HG02588 (cell line): ENCODE results near the gene CFAP73.
"Not testable (repeated sequence)": the region's sequence is repeated elsewhere in the genome, so short reads cannot be mapped to it uniquely, and the experiment has no call there.

Experiments used
- ATAC-seq: cut with Tn5 transposase; IDR thresholded peaks from one replicate; pipeline ENCODE4 v1.9.1; 2021; ENCODE audit warnings: mild to moderate bottlenecking, moderate library complexity; ENCODE audit not compliant: unreplicated experiment

Gene CFAP73

DNA sequence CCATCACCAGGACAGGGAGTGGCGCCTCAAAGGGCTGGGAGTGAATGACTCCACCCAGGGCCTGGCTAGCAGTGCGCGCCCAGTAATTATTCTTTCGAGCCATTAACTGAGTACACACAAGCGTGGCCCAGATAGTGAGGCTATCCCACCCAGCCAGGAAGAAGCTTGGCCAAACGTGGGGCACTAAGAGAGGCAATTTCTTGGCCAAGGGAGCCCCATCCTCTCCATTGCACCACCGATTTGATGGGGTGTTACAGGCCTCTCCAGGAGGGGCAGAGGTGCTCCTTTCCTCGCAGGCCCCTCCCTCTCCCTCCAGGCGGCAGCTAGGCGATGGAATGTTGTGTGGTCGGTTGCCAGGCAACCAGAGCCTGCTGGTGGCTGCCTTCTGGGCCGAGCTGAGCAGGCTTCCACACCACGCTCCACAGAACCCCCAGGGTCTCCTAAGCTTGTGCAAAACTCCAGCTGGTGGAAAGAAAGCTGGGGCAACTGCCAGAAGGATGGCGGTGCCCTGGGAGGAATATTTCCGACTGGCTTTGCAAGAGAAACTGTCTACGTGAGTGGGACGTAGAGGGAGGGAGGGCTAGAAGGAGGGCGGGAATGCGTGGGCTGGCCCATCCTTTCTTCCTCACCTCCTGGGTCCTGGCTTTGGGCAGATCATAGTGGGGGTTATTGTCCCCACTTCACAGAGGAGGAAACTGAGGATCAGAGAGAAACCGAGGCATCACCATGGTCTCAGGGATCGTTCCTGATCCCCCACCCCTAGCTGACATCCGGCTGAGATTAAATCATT is at the start of gene CFAP73:
TSS of gene CFAP73 (plus strand) at position 364 of the 790 bp plus-strand sequence. CDS start at position 498, 134 bp downstream.
- ATAC-seq, result no peak

- ATAC-seq, result no peak
Measured at GRCh38 chr12:113099764-113100163, 49.8 kb upstream of the CFAP73 start.

GRCh38 chr12:113101751-113102150 is 47.8 kb upstream of the CFAP73 start:
- ATAC-seq, result no peak

- ATAC-seq, result no peak
Measured at GRCh38 chr12:113102811-113103210, 46.7 kb upstream of the CFAP73 start.

DNA sequence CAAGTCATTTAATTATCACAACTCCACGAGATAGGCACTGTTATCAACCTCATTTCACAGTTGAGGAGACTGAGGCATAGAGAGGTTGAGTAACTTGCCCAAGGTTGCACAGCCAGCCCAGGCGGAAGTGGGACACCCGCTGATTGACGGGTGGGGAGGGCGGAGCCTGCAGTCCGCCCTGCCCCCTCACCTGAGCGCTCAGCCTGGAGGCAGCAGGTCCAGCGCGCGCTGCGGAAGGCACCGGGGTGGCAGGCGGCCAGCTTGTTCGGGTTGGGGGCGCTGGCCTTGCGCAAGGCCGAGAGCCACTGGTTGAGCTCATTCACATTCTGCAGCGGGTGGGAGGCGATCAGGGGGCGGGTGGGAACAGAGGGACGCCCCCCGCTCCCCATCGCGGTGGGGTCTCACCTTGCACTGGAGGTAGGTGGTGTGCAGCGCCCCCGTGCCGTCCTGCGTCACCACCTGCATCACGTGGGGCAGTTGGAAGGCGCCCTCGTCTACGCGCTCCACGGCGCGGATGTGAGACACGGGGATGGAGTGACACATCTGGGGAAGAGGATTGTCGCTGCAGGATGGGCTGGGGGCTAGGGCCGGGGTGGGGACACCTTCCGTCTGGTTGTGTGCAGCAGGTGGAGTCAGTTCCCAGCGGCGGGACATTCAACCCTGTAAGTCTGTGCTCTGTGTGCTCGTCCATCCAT is 45.6 kb upstream of the CFAP73 start:
- peak; percentile 54 for ATAC-seq

DNA sequence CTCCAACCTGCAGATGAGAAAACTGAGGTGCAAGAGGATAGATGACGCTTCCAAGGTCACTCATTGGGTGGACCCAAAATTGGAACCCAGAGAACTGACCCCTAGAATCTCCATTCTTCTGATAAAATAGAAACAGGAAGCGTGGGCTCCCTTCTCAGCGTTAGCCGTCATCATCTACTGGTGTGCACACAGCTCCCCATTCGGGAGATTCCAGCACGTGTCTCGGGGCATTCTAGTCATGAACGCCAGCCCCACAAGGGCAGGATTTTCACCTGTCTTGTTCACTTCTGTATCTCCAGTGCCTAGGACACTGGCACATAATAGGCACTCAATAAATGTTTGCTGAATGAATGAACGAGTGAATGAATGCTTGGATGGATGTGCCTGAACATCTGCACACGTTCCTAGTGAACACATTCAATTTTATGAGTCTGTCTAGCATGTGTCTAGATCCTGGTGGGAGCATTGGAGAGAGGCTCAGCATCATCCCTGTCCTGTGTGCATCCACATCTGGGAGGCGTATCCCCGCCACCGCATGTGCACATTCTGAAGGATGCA is 44.5 kb upstream of the CFAP73 start:
- no peak for ATAC-seq

- no peak for ATAC-seq
Measured at GRCh38 chr12:113105606-113106271, 43.8 kb upstream of the CFAP73 start.

- no peak for ATAC-seq
Measured at GRCh38 chr12:113106361-113106760, 43.2 kb upstream of the CFAP73 start.

- ATAC-seq, result no peak
Measured at GRCh38 chr12:113108308-113108707, 41.2 kb upstream of the CFAP73 start.

- no peak for ATAC-seq
Measured at GRCh38 chr12:113109360-113109759, 40.2 kb upstream of the CFAP73 start.

DNA sequence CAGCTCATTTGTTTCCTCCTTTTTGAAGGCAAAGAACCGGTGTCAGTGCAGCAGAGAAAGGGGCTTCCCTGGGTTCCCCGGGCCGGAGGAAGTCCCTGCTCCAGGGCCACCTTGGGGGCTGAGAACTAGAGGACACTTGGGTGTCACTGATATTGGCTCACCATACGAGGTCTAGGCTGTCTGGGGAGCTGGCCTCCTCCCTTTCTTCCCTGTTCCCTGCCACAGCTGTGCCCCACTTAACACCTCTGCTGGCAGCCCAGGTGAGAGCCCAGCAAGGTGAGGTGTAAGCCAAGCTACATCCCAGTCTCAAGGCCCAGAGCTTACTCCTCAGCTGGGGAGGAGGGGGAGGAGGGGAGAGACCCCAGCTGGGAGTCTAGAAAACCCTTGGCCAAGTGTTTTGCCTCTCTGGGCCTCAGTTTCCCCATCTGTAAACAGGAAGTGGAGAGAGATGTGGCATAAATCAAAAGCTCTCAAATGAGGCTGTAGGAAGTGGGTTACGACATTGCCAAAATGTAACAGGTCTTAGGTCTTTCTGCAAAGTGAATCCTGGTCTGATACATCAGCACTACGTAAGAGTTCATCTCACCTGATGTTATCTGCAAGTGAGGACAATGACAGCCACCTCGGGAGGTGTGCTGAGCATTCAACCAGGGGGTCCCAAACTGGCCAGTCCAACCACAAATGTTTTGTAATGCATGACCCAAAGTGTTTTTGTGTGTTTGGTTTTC is 39.5 kb upstream of the CFAP73 start:
- ATAC-seq, result no peak

DNA sequence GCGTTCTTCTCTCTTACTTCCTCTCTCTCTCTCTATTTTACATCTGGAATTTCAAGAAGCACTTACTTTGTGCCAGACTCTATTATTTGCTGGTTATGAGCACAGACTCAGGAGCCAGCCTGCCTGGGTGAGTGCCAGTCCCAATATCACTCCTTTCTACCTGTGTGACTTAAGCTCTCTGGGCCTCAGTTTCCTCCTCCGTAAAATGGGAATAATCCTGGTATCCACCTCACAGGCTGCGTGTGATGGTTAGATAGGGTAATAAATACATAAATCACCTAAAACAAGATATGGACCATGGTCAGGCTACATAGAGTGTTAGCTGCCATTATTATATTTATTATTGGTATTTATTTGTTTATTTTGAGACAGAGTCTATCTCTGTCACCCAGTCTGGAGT is 38.3 kb upstream of the CFAP73 start:
- no peak for ATAC-seq

DNA sequence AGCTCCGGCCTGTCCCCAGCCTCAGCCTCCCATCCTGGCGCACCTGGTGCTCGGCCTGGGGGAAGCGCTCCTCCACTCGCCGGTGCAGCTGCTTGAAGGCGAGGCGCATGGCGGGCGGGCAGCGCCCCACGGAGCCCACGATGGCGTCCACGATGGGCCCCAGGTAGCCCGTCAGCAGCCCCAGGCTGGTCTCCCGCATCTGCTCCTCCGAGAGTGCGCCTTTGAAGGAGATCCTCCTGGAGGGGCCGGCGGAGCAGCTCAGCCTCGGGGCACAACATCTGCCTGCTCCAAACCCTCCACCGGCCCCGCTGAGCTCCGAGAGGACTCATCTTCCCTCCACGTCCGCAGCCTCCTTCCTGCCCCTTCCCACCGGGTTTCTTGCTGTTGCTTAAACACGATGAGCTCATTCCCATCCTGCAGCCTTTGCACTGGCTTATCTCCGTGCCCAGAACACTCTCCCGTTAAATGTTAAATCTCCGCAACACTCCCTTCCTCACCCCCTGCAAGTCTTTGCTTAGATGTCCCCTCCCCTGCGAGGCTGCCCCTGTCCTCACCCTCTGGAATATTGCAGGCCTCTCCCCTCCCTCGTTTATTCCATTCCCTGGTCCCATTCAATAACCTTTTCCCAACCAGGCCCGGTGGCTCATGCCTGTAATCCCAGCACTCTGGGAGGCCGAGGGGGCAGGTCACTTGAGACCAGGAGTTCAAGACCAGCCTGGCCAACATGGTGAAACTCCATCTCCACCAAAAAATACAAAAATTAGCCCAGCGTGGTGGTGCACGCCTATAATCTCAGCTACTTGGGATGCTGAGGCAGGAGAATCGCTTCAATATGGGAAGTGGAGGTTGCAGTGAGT is 37.3 kb upstream of the CFAP73 start:
- ATAC-seq, result no peak

DNA sequence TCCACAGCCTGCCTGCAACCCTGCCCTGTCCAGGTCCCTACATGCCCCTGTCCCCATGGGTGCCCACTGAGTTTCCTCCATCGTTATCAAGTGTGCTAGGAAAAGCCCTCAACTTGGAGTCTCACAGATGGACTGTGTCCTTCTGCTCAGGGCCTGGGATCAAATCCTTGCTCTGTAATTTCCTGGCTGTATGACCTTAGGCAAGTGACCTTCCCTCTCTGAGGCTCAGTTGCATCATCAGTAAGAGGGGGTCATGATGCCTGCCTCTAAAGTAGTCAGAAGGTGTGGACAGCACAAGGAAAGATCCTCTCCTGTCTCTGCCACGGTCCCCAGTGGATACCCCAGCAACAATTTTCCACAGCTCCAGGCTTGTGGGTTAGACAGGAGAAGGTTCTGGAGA is 36.1 kb upstream of the CFAP73 start:
- no peak for ATAC-seq

- no peak for ATAC-seq
Measured at GRCh38 chr12:113114447-113115178, 34.9 kb upstream of the CFAP73 start.

DNA sequence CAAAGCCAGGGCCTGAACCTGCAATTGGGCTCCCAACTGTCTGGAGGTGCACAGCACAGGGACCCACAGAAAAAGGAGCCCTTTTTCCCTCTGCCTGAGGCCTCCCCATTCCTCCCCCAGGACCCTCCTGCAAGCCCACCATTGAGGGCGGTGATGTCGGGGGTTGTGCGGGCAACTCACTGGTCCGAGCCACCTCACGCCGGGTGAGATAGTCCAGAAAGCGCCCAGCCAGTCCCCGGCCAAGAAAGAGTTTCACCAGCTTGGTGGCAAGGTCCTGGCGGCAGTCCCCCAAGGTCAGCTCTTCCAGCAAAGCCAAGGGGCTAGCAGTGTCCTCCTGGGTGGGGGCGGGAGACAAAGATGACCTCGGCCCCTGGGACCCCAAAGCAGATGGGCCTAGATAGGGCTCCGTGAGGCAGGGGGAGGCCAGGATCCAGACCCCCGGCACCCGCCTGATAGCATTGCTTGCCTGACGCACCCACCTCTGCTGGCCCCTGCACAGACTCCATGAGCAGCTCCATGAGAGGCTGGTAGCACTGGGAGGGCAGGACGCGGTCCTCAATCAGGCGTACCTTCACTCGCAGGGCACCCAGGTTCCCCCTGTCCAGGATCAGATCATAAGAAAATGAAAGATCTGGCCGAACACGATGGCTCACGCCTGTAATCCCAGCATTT is 33.9 kb upstream of the CFAP73 start:
- no peak for ATAC-seq

DNA sequence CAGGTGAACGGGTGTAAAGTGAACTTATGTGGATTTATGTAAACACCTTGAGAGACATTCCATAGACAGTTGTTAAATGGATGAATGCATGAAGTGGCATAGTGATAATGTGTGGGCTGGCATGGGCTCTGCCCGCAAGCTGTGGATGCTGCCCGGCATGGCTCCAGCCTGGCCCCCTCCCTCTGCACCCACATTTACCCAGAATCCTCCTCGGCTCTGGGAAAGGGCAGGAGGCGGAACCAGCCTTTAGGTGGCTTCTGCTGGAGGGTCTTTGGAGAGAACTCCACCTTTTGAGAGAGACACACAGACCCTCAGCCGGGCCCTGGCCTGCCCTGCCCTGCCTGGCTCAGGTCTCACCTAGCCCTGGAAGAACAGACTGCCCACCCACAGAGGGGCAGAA is 32.6 kb upstream of the CFAP73 start:
- no peak for ATAC-seq

DNA sequence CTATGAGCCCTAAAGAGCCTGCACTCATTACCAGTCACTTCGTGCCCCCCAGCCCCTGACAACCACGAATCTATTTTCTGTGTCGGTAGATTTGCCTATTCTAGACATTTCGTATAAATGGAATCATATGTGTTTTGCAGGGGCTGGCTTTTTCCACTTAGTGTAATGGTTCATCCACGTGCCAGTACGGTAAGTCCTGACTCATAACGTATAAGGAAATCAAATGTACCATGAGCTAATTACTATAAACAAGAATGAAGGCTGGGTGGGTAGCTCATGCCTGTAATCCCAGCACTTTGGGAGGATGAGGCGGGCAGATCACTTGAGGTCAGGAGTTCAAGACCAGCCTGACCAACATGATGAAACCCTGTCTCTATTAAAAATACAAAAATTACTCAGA is 31.8 kb upstream of the CFAP73 start:
- ATAC-seq, result not testable (repeated sequence)

GRCh38 chr12:113118142-113118541 is 31.4 kb upstream of the CFAP73 start:
- ATAC-seq, result no peak
